ENCODE data around the gene PRKAR2B.

PRKAR2B gene

DNA sequence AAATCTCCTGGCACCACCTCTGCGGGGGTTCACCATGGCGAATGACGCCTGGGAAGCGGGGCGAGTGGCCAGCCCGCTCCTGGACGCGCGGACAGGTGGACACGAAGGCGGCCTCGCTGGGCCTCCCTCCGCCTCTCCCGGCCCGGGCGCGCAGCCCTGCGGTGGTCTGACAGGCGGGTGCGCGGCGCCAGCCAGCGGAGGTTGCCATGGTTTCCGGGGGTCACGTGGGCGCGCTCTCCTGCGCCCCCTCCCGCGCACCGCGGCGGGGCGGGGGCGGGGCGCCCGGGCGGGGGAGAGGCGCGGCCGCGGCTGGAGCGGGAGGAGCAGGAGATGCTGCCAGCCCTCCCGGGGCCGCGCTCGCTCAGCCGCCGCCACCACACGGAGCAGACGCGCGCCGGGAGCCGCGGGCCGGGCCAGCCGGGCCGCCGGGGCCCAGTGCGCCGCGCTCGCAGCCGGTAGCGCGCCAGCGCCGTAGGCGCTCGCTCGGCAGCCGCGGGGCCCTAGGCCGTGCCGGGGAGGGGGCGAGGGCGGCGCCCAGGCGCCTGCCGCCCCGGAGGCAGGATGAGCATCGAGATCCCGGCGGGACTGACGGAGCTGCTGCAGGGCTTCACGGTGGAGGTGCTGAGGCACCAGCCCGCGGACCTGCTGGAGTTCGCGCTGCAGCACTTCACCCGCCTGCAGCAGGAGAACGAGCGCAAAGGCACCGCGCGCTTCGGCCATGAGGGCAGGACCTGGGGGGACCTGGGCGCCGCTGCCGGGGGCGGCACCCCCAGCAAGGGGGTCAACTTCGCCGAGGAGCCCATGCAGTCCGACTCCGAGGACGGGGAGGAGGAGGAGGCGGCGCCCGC is at the start of gene PRKAR2B:
TSS of gene PRKAR2B (plus strand) at position 359 of the 848 bp plus-strand sequence. CDS start at position 562, 203 bp downstream.
- DNase-seq = peak; percentile 72

DNA sequence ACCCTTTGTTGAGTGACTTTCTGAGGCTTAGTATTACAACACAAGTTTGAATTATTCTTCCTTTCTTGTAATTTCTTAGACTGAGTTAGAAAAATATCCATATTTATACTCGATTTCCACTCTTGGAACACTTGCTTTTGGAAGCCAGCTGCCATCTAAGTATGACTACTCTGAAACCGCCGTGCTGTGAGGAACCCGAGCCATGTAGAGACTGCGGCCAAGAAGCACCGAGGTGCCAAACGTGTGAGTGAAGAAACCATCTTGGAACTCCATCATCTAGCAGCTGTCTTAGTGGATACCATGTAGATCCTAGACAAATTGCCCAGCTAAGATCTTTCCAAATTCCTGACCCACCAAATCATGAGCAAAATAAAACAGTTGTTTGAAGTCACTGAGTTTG is 49.7 kb upstream of the PRKAR2B start:
- no peak for DNase-seq

DNA sequence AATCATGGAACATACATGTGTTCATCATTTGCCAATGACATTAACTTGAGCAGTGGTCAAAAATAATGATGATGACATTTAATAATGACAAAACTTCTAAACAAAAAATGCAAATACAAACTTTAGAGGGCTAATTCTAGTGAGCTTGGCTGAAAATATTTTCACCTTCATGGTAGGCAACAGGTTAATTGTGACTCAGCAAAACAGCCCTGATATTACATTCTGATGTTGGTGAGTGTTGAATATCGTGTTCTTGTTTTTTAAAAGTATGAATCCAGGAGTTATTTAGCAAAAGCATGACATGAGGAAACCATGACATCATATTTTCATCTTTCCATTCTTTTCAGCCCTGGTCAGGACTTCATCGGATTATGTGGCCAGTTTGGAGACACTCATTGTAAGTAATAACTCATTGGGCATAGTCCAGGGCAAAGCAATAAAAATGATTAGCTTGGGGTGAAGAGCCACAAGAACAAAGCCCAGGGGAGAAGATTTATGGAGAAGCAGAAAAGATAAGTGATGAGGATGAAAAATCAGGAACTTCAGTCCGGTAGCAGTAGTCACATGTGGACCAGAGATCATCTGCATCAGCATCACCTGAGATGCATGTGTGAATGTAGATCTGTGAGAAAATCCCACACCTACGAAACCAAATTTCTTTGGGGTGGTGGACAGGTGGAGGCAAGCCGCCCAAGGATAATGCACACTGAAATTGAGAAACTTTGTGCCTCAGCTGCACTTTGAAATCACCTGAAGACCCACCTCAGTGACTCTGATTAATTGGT is 46.8 kb upstream of the PRKAR2B start:
- DNase-seq = no peak

DNA sequence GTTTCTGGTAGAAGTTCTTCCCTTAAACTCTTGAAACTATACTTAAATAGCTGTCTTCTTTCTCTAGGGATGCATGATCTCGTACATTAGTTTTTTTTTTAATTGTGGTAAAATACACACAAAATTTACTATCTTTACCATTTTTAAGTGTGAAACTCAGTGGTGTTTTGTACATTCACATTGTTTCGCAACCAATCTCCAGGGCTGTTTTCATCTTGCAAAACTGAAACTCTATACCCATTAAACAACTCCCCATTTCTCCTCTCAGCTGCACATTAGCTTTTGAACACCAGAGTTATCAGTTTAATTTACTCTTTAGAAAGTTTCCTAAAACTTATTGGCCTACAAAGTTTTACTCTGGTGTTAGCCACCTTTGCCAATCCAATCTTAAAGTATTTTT is 45.5 kb upstream of the PRKAR2B start:
- DNase-seq = no peak

DNA sequence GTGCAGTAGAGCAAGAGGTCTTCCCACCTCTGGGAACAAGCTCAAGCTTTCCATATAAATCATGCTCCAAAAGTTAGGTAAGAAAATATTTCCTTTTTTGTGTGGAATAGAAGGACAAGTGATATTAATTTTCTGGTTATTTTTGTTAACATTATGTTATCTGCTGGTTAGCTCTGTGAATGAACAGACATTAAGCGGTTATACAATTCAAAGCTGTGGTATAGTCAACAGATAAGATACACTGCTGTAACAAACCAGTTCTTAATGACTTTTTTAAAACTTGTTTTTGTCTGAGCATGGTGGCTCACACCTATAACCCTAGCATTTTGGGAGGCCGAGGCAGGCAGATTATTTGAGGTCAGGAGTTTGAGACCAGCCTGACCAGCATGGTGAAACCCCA is 43.0 kb upstream of the PRKAR2B start:
- no peak for DNase-seq

DNA sequence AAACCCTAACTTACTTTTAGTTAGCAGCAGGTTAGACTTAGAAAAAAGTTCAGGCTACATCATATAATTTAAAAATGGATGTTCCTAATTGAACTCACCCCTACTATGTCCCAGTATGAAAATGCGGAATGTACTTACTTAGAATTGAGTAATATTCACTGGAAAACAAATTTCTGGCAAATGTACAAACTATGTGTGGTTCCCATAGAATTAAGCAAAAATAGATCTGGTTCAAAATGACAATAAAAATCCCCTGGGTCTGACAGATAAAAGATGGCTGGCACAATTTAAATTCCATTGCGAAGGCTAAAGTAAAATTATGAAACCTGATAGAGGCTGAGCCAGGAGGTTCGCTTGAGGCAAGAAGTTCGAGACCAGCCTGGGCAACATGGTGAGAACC is 42.4 kb upstream of the PRKAR2B start:
- DNase-seq = no peak

DNA sequence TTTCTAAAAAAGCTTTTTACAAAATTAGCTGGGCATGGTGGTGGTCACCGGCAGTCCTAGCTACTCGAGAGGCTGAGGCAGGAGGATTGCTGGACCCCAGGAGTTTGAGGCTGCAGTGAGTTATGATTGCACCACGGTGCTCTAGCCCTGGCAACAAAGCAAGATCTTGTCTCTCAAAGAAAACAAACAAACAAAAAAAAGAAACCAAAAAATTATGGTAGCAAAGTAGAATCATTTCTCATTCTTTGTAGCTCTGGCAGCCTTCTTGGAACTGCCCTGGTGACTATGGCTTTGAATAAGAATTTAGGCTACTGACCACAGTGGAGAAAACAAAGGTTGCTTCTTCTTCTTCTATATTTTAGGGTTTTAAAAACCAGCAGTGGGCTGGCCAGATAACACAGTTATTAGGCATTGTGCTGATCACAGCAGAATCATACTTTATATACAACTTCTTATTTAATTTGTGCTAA is 41.9 kb upstream of the PRKAR2B start:
- DNase-seq = no peak

DNA sequence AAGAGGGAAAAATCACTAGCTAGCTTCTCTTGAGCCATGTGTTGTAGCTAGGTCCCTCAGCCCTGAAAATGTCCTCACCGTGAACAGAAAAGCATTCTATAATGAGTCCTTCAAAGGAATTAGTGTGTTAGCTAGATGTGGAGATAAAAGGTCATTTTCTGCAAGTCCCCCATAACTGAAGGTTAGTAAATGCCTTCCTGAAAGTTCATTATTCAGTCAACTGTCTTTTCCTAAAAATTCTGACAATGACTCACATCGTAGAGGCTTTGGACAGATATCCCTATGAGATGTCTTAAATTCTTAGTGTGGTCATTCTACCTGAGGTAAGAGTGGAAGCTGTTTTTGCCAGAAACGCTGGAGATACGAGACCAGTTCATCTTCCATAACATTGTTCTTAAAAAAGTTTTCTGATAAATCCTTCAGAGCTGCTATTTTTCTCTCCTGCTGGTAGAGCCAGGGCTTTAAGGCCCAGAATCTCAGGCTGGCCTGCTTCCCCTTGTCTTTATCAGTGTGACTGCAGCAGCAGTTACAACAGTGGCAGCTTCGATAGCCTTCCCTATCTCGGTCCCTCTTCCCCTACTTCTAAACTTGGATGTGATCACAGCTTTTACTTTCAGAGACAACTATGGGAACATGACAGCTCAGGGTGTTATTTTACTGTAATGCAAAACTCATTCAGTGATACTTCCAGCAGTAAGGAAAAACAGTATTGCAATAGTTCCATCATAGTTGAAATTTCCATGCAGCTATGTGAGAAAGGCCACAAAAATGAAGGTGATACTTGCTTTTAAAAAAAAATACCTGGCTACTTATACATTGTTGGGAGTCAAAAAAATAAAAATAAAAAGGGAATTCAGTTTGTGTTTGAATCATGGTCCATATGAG is 37.3 kb upstream of the PRKAR2B start:
- DNase-seq = no peak

DNA sequence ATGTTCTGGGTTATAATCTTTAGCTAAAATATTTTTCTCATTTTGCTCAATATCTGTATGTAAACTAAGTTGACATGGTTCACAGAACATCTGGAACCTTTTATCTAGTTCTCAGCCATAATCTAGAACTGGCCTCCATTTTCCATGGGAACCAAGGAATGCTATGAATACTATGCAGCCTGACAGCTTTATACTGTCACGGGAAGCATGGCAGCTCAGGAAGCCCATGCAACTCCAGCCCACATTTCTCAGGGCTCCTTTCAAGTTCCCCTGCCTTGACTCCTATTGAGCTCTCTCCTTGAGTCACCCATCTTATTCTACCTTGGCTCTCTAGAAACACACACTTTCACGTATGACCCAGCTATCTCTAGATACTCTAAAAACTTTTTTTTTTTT is 36.6 kb upstream of the PRKAR2B start:
- DNase-seq = no peak

DNA sequence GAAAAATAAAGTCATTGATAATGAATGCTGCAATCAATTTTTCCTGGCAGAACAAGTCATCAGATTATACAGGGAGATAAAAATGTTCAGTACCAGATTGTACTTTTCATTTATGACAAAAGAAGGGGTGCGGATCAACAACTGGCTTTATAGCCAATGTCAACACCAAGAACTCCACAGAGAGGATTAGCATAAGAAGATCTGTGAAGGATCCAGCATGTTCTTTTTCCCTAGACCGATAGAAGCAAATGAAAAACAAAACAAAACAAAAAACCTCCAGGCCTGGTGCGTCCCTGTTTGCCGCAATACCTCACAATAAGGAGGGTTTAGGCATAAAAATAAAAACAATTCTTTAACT is 34.7 kb upstream of the PRKAR2B start:
- no peak for DNase-seq

DNA sequence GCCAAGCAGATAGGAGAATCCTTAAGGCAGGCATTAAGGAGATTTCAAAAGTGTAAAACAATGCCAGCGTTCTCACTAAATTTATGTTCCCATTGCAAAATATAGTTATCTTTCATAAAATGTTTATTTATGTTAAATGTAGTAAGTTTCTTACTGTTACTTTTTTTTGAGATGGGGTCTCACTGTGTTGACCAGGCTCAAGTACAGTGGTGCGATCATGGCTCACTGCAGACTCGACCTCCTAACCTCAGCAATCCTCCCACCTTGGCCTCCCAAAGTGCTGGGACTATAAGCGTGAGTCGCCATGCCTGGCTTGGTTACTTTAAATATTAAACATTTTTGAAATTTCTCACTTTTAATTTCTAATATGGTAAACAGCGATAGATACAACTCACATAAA is 31.8 kb upstream of the PRKAR2B start:
- DNase-seq = no peak

DNA sequence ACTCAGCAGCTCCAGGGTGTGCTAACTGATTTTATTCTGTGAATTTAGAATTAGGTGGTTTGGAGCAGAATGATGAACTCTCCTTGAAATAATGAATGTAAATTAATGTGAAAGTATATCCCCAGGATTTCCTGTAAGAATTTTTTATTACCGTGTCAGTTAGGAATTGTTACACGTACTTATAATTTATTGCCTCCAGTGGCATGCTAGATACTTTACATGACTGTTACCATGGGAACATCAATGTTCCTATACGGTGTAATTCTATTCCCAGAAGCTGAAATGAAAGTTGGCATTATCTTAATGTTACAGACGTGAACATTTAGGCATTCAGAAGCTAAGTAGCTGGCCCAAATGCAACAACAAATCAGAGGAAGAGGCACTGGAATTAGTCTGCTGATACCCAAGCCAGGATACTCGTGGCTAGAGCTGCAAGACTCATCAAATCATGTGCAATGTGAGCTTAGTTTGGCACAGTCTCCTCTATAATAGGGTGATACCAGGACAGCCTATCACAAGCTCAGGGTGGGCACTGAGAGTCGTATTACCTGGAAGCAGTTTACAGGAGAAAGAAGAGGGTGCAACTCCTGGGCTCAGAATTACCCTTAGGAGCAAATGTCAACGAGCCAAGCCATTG is 30.0 kb upstream of the PRKAR2B start:
- DNase-seq = no peak

DNA sequence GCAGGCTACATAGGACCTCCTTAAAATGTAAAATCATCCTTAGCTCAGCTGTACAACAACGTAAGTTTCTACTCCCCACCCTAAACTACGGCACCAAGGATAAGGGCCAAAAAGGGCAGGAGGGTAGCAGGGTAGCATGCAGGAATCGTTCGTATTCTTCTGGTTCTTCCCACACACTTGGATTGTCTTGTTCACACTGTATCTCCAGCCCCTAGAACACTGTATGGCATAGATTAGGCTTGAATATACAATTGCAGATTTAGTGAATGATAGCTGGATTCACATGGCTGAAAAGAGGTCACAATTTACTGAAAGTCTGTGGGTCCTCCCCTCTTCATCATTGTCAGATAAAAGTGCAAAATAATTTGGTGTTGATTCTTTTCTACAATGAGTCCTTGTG is 28.2 kb upstream of the PRKAR2B start:
- DNase-seq = no peak

DNA sequence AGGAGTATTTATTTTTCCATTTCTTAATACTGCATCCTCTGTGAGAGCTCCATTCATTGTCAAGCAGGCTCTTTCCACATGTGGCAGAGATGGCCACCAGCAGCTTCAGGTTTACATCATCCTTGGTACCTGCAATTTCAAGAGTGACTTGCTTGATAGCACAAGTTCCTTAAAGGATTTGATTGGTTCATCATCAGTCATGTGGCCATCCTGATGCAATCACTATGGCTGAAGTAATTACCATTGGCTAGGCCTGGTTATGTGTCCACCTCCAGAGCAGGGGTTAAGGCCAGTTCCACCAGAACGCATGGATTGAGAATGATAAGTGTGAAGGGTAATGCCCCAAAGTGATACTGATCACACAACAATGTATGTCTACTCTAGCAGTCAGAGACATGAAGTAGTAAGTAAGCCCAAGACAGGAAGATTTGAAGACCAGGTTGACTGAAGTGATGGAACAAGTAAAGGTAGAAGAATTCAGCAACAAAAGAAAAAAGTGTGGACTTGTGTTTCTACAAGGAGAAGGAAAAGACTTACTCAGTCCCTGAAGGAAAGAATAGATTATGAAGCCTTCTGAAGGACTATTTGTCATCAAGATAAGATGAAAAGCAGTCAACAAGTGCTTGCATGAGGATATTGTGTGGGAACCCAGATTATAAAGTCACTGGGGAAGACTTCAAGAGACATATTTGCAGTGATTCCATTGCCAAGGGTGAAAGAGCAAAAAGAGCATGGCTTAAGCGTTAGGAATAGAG is 26.4 kb upstream of the PRKAR2B start:
- no peak for DNase-seq

DNA sequence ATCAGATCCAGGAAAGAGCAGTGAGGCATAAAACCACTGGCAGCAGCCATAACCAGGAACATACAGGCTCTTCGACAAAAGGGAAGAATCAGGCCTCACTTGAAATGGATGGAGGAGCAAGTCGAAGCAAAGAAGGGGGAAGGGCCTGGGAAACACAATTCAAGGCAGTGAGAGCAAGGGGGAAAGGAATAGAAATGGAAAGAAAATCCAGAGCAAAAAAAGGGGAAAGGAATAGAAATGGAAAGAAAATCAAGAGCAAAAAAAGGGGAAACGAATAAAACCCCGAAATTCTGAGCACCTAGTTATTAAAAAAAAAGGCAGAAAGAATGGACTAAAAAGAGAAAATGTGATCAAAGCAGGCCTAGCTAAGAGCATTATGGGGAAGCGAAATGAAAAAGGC is 24.1 kb upstream of the PRKAR2B start:
- DNase-seq = no peak

DNA sequence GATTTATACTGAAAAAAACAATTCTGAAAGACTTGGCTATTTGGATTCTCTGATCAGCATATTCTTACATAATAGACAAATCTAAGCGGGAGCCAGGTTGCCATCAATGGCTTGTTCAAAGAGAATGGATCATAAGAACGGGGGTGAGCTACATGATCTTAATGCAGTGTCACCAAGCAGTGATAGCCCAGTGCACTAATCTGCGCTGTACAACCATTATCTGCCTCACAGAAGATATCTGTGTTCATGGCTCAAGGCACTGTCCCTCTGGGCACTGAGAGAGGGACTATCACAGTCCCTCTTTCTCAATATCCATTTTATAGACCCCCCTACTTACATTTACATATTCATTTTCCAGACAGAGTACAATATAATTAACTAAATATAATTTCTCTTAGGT is 22.9 kb upstream of the PRKAR2B start:
- DNase-seq = no peak

DNA sequence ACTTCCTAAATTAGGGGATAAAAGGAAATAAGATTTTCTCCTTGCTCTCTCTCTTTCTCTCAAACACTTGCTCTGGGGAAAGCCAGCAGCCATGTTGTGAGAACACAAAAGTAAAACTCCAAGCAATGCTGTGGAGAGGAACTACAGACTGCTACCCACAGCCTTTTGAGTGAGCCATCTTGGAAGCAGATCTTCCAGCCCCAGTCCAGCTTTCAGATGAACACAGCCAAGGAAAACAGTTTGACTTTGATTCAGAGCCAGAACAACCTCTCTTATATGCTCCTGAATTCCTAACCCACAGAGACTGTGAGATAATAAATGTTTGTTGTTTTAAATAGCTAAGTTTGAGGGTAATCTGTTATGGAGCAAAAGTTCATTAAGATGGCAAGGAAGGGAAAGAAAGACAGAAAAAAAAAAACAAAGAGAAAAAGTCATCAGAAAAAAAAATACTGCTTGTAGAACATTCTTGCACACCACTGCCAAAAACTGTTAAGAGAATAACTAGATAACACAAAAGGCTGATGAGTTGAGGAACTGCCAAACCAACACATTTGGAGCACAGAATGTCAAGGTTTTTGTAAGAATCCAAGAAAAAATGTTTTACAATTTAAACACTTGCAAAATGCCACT is 20.9 kb upstream of the PRKAR2B start:
- no peak for DNase-seq

DNA sequence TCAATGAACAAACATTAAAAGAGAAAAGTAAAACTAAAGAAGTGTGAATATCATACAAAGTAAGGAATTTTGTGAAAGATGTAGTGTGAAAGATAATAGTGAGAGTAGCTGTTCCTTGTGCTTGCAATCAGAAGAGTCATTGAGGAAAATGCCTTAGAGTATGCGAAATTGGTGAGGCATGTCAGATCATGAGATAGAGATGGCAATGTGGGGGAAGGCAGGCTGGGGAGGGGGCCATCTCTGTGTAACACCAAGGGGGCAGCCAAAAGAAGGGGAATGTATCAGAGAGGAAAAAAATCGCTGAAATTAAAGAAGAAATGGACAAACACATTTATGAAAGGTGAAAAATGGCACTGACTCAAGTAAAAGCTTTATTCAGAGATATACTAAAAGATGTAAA is 19.6 kb upstream of the PRKAR2B start:
- no peak for DNase-seq

DNA sequence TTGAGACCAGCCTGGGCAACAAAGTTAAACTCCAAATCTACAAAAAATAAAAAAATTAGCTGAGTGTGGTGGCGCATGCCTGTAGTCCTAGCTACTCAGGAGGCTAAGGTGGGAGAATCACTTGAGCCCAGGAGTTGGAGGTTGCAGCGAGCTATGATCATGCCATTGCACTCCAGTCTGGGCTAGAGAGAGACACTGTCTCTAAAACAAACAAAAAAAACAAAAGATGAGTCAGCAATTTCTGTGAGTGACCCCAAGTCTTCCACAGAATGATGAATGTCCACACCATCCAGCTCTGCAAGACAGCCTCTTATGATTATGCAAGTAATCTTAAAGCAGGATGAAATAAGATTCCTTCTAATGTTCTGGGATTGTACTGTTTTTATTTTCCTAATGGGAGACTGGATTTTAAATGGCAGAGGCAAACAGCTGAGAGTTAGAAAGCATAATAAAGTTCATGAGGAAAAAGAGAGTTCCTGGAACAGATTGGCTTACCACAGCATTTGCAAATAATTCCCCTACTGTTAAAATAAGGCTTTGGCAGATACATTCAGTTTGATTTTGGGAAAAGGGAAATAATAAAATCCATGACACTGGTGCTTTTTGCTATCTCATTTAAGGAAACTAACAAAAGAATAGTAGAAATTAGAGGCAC is 18.9 kb upstream of the PRKAR2B start:
- no peak for DNase-seq

DNA sequence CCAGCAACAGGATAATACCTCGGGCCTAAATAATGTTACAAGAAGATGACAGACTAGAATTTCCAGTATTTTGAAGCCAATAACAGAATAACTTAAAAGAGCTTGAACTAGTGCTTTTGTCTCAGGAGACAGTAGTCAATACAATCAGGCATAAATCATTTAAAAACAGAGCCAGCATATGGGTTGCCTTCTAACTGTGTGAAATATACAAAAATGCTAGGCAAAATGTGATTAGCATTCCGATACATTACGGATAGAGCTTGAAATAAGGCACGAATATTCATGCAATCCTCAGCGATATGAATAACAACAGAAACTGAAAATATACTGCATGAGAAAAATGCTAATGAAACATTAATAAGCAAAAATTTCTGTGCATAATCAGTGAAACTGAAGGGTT is 18.3 kb upstream of the PRKAR2B start:
- DNase-seq = no peak

DNA sequence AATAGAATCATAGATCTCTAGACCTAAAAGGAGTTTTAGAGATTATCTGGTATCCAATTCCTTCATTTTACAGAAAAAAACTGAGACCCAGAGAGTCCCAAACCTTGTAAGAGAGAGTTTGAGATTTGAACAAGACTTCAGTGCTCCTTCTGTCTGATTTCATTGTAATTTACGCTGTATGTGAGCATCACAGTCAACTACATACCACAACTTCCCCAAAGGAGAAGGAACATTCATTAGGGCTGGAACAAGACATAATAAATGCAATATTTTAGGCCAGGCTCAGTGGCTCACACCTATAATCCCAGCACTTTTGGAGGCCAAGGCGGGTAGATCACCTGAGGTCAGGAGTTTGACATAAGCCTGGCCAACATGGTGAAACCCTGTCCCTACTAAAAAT is 17.3 kb upstream of the PRKAR2B start:
- DNase-seq = no peak

Measured in activated naive CD4-positive, alpha-beta T cell treated with anti-CD3 and anti-CD28 coated beads, Interleukin-2, amount 50 U/mL, for 16 hours (primary cell).